H9 (cell line): ENCODE measurements around the gene OPRL1. TPM values are rescaled to one million over a fixed set of nuclear protein-coding genes. Genes with fewer than 3 reads are reported as not detected.

Source experiments
- DNase-seq: peaks from one replicate; pipeline ENCODE4 v3.0.0-alpha.2; 2017
- H2AFZ ChIP-seq: one replicate; pipeline ENCODE4 v1.6.1; 2013; ENCODE audit warnings: mild to moderate bottlenecking, low read length, control low read depth, moderate library complexity
- H2AK5ac ChIP-seq: 2 replicates; pipeline ENCODE4 v1.6.1; 2013; ENCODE audit warnings: low read length, control low read depth, mixed read lengths; ENCODE audit not compliant: insufficient read length
- H2BK120ac ChIP-seq: one replicate; pipeline ENCODE4 v1.6.1; 2013; ENCODE audit warnings: low read depth, mild to moderate bottlenecking, low read length, control low read depth, inconsistent platforms; ENCODE audit not compliant: poor library complexity, severe bottlenecking
- H2BK12ac ChIP-seq: 2 replicates; pipeline ENCODE4 v1.6.1; 2013; ENCODE audit warnings: low read length, control low read depth, mixed read lengths, low read depth; ENCODE audit not compliant: insufficient read length
- H2BK15ac ChIP-seq: 2 replicates; pipeline ENCODE4 v1.6.1; 2013; ENCODE audit warnings: low read depth, low read length, control low read depth
- H2BK20ac ChIP-seq: one replicate; pipeline ENCODE4 v1.6.1; 2013; ENCODE audit warnings: low read depth, mild to moderate bottlenecking, low read length, control low read depth, inconsistent platforms; ENCODE audit not compliant: poor library complexity, severe bottlenecking
- H2BK5ac ChIP-seq: 2 replicates; pipeline ENCODE4 v1.6.1; 2013; ENCODE audit warnings: low read length, control low read depth, mixed read lengths; ENCODE audit not compliant: insufficient read length
- H3K14ac ChIP-seq: 2 replicates; pipeline ENCODE4 v1.6.1; 2013; ENCODE audit warnings: low read length, control low read depth; ENCODE audit not compliant: insufficient read depth
- H3K18ac ChIP-seq: 2 replicates; pipeline ENCODE4 v1.6.1; 2013; ENCODE audit warnings: low read depth, mild to moderate bottlenecking, mixed read lengths, low read length, control low read depth; ENCODE audit not compliant: insufficient read length
- H3K23ac ChIP-seq: 2 replicates; pipeline ENCODE4 v1.6.1; 2013; ENCODE audit warnings: low read length, control low read depth, mixed read lengths, low read depth; ENCODE audit not compliant: insufficient read length
- H3K23me2 ChIP-seq: 2 replicates; pipeline ENCODE4 v1.6.1; 2013; ENCODE audit warnings: low read depth, mild to moderate bottlenecking, mixed read lengths, low read length, control low read depth; ENCODE audit not compliant: insufficient read length, poor library complexity, severe bottlenecking
- H3K27ac ChIP-seq: 2 replicates; pipeline ENCODE4 v1.5.1; 2013; ENCODE audit warnings: low read length, control low read depth, mixed read lengths, low read depth; ENCODE audit not compliant: insufficient read length
- H3K27me3 ChIP-seq: 2 replicates; pipeline ENCODE4 v1.6.1; 2013; ENCODE audit warnings: low read length, control low read depth, inconsistent platforms; ENCODE audit not compliant: insufficient read depth
- H3K4ac ChIP-seq: 2 replicates; pipeline ENCODE4 v1.6.1; 2013; ENCODE audit warnings: low read depth, mild to moderate bottlenecking, control low read depth, inconsistent platforms, low read length, moderate library complexity
- H3K4me1 ChIP-seq: 2 replicates; pipeline ENCODE4 v1.6.1; 2013; ENCODE audit warnings: low read length, control low read depth, inconsistent platforms; ENCODE audit not compliant: insufficient read depth
- H3K4me2 ChIP-seq: 2 replicates; pipeline ENCODE4 v1.6.1; 2013; ENCODE audit warnings: low read length, control low read depth, mixed read lengths; ENCODE audit not compliant: insufficient read length, insufficient read depth
- H3K56ac ChIP-seq: 2 replicates; pipeline ENCODE4 v1.6.1; 2013; ENCODE audit warnings: low read depth, mild to moderate bottlenecking, mixed read lengths, low read length, control low read depth; ENCODE audit not compliant: insufficient read length
- H3K79me1 ChIP-seq: 2 replicates; pipeline ENCODE4 v1.6.1; 2013; ENCODE audit warnings: low read depth, mild to moderate bottlenecking, moderate library complexity, low read length, control low read depth, inconsistent platforms; ENCODE audit not compliant: insufficient read depth, poor library complexity, severe bottlenecking
- H3K79me2 ChIP-seq: 2 replicates; pipeline ENCODE4 v1.6.1; 2013; ENCODE audit warnings: low read length, control low read depth, inconsistent platforms; ENCODE audit not compliant: insufficient read depth
- H3K9ac ChIP-seq: 2 replicates; pipeline ENCODE4 v1.6.1; 2013; ENCODE audit warnings: low read length, control low read depth, mixed read lengths; ENCODE audit not compliant: insufficient read length; ENCODE audit errors: extremely low read depth
- H3K9me3 ChIP-seq: one replicate; pipeline ENCODE4 v1.6.1; 2013; ENCODE audit warnings: low read depth, low read length, inconsistent platforms; ENCODE audit not compliant: control insufficient read depth
- H3T11ph ChIP-seq: one replicate; pipeline ENCODE4 v1.6.1; 2013; ENCODE audit warnings: mild to moderate bottlenecking, low read length, control low read depth, inconsistent platforms
- H4K20me1 ChIP-seq: one replicate; pipeline ENCODE4 v1.6.1; 2013; ENCODE audit not compliant: control insufficient read depth, insufficient read length, insufficient read depth
- H4K5ac ChIP-seq: 2 replicates; pipeline ENCODE4 v1.6.1; 2013; ENCODE audit warnings: low read depth, mild to moderate bottlenecking, mixed read lengths, low read length, control low read depth; ENCODE audit not compliant: insufficient read length
- H4K8ac ChIP-seq: replicated peaks from 2 replicates; pipeline ENCODE4 v1.6.1; 2013; ENCODE audit warnings: low read length, control low read depth, mixed read lengths, low read depth; ENCODE audit not compliant: insufficient read length
- H4K91ac ChIP-seq: 2 replicates; pipeline ENCODE4 v1.6.1; 2013; ENCODE audit warnings: low read depth, mild to moderate bottlenecking, moderate library complexity, mixed read lengths, low read length, control low read depth; ENCODE audit not compliant: insufficient read length
- H3K27ac Mint-ChIP-seq, 3 experiments: 2 replicates in 2 of 3; 3 replicates in 1 of 3; pipeline ENCODE4 v1.8.0; 2020 to 2021; ENCODE audit warnings: mixed read lengths in 3 of 3, mild to moderate bottlenecking in 1 of 3, moderate library complexity in 1 of 3
- H3K27me3 Mint-ChIP-seq: 2 replicates; pipeline ENCODE4 v1.8.0; 2021; ENCODE audit warnings: low read depth, mild to moderate bottlenecking, moderate library complexity, mixed read lengths
- H3K36me3 Mint-ChIP-seq, 3 experiments: 2 replicates in 2 of 3; 3 replicates in 1 of 3; pipeline ENCODE4 v1.8.0; 2020 to 2021; ENCODE audit warnings: low read depth in 3 of 3, mixed read lengths in 3 of 3; ENCODE audit not compliant: insufficient read depth in 1 of 3
- H3K4me1 Mint-ChIP-seq, 2 experiments: 2 replicates each; pipeline ENCODE4 v1.8.0; 2020; ENCODE audit warnings: mixed read lengths in 2 of 2
- H3K4me3 Mint-ChIP-seq, 2 experiments: 2 replicates in 1 of 2; 3 replicates in 1 of 2; pipeline ENCODE4 v1.8.0; 2020 to 2021; ENCODE audit warnings: mild to moderate bottlenecking in 2 of 2, mixed read lengths in 2 of 2, moderate library complexity in 1 of 2
- H3K9me3 Mint-ChIP-seq, 2 experiments: 2 replicates in 1 of 2; 3 replicates in 1 of 2; pipeline ENCODE4 v1.8.0; 2020; ENCODE audit warnings: mild to moderate bottlenecking in 2 of 2, mixed read lengths in 2 of 2, moderate library complexity in 1 of 2
- CTCF ChIP-seq: fragments of 200-600 bp; sonication (generic); conservative IDR thresholded peaks from 3 replicates; pipeline ENCODE4 v1.8.0; 2021; ENCODE audit warnings: antibody characterized with exemption, mild to moderate bottlenecking
- WGBS: extraction: QIAGEN DNeasy Blood & Tissue Kit; methylation state at CpG from one replicate; pipeline ENCODE4 v1.1.7; 2013; ENCODE audit warnings: missing lambda C conversion rate, low lambda C conversion rate, mixed read lengths; ENCODE audit not compliant: insufficient read length; ENCODE audit errors: extremely low coverage; 5-methylcytosine and 5-hydroxymethylcytosine counted together
- total RNA-seq: library from RNA; stranded (reverse); gene quantifications from 2 replicates; pipeline ENCODE4 v1.2.1, GENCODE V29; 2021

Gene OPRL1
- total RNA-seq, 1 experiment from 2014 or later: 0.90 TPM

- peaks cover 12 to 18% (median 12%) of the 10 kb centered on the region in 3 experiments for H3K36me3 Mint-ChIP-seq
- Histone ChIP-seq H3K14ac (no peak overlapping the region), H3K9me3 (peaks cover 9% of the 10 kb centered on the region), H4K8ac (no peak overlapping the region), H3K4me2 (no peak overlapping the region), H2AK5ac (no peak overlapping the region), H3K9ac (no peak overlapping the region), H3K23ac (no peak overlapping the region), H3K18ac (no peak overlapping the region), H3K27ac (no peak overlapping the region), H4K91ac (no peak overlapping the region), H3K4ac (no peak overlapping the region), H3T11ph (no peak overlapping the region), H2AFZ (no peak overlapping the region), H3K4me1 (no peaks in the 10 kb centered on the region; the same call in 1 of the 2 replicates), H2BK5ac (no peak overlapping the region), H3K23me2 (no peaks in the 10 kb centered on the region), H2BK12ac (no peak overlapping the region), H4K20me1 (no peaks in the 10 kb centered on the region), H4K5ac (no peak overlapping the region), H2BK20ac (no peak overlapping the region), H3K27me3 (no peaks in the 10 kb centered on the region), H3K79me2 (no peaks in the 10 kb centered on the region), H2BK15ac (no peak overlapping the region), H3K79me1 (no peaks in the 10 kb centered on the region), H2BK120ac (no peak overlapping the region), H3K56ac (no peak overlapping the region)
- DNase-seq: no peak
- H3K27ac Mint-ChIP-seq: no peak overlapping the region
- peaks cover 23 to 29% of the 10 kb centered on the region in 2 experiments for H3K4me1 Mint-ChIP-seq
- H3K9me3 Mint-ChIP-seq: peaks cover 21 to 23% of the 10 kb centered on the region in 2 experiments
- H3K27me3 Mint-ChIP-seq: peaks cover 11% of the 10 kb centered on the region
- no CpG with 5 or more reads among the region's 7 CpGs for WGBS
- no peak for TF ChIP-seq CTCF
- H3K4me3 Mint-ChIP-seq: no peak overlapping the region
Observed at GRCh38 chr20:64146301-64146935, 66.5 kb downstream of the OPRL1 start.
